ENCODE results near the gene MICA.
A peak's percentile ranks its signal among the peaks of the same experiment; 100 is the strongest.

MICA gene

GRCh38 chr6:31357886-31358285 is 45.5 kb upstream of the MICA start:
- Histone ChIP-seq H3K9ac (ENCODE audit: insufficient read length, low read depth) (no peak overlapping the region), H3K27me3 (ENCODE audit: insufficient read depth, insufficient read length) (peaks cover 47% of the 10 kb centered on the region), H3K4me3 (ENCODE audit: insufficient read length, low read depth) (no peak overlapping the region), H3K9me3 (ENCODE audit: insufficient read depth, low read length) (no peaks in the 10 kb centered on the region), H3K36me3 (ENCODE audit: insufficient read depth, insufficient read length, low read length) (peaks cover 8% of the 10 kb centered on the region), H3K4me1 (ENCODE audit: insufficient read depth, insufficient read length) (no peaks in the 10 kb centered on the region)
- TF ChIP-seq ZNF274 (IDR thresholded peaks at IDR 0.05; ENCODE audit: low read depth, low read length) (no peak), YY1 (IDR thresholded peaks at IDR 0.05; ENCODE audit: insufficient read depth, insufficient read length) (no peak), SUZ12 (IDR thresholded peaks at IDR 0.05; ENCODE audit: extremely low read depth, insufficient read depth, insufficient read length) (no peak)
- no peak for DNase-seq (ENCODE audit: low read depth, low spot score)

- no peak overlapping the region for H3K9ac ChIP-seq (ENCODE audit: insufficient read length, low read depth)
- peaks cover 47% of the 10 kb centered on the region for H3K27me3 ChIP-seq (ENCODE audit: insufficient read depth, insufficient read length)
- H3K4me3 ChIP-seq (ENCODE audit: insufficient read length, low read depth): no peak overlapping the region
- H3K4me1 ChIP-seq (ENCODE audit: insufficient read depth, insufficient read length): no peaks in the 10 kb centered on the region
- DNase-seq (ENCODE audit: low read depth, low spot score): no peak
- no peaks in the 10 kb centered on the region for H3K9me3 ChIP-seq (ENCODE audit: insufficient read depth, low read length)
- peaks cover 8% of the 10 kb centered on the region for H3K36me3 ChIP-seq (ENCODE audit: insufficient read depth, insufficient read length, low read length)
- TF ChIP-seq YY1 (IDR thresholded peaks at IDR 0.05; ENCODE audit: insufficient read depth, insufficient read length) (no peak), SUZ12 (IDR thresholded peaks at IDR 0.05; ENCODE audit: extremely low read depth, insufficient read depth, insufficient read length) (no peak), ZNF274 (IDR thresholded peaks at IDR 0.05; ENCODE audit: low read depth, low read length) (no peak)
These were observed 45.1 kb upstream of the MICA start for GRCh38 chr6:31358302-31358701.

- Histone ChIP-seq H3K4me1 (ENCODE audit: insufficient read depth, insufficient read length) (no peaks in the 10 kb centered on the region), H3K36me3 (ENCODE audit: insufficient read depth, insufficient read length, low read length) (peaks cover 5% of the 10 kb centered on the region), H3K4me3 (ENCODE audit: insufficient read length, low read depth) (no peak overlapping the region), H3K9ac (ENCODE audit: insufficient read length, low read depth) (no peak overlapping the region), H3K27me3 (ENCODE audit: insufficient read depth, insufficient read length) (peaks cover 47% of the 10 kb centered on the region), H3K9me3 (ENCODE audit: insufficient read depth, low read length) (no peaks in the 10 kb centered on the region)
- no peak for TF ChIP-seq YY1 (IDR thresholded peaks at IDR 0.05; ENCODE audit: insufficient read depth, insufficient read length)
- TF ChIP-seq ZNF274 (IDR thresholded peaks at IDR 0.05; ENCODE audit: low read depth, low read length): no peak
- TF ChIP-seq SUZ12 (IDR thresholded peaks at IDR 0.05; ENCODE audit: extremely low read depth, insufficient read depth, insufficient read length): no peak
- DNase-seq (ENCODE audit: low read depth, low spot score): no peak
These were observed 43.8 kb upstream of the MICA start for GRCh38 chr6:31359581-31359980.

GRCh38 chr6:31362751-31363150 is 40.6 kb upstream of the MICA start:
- no peak overlapping the region for H3K4me3 ChIP-seq (ENCODE audit: insufficient read length, low read depth)
- H3K9me3 ChIP-seq (ENCODE audit: insufficient read depth, low read length): no peaks in the 10 kb centered on the region
- no peak overlapping the region for H3K9ac ChIP-seq (ENCODE audit: insufficient read length, low read depth)
- TF ChIP-seq ZNF274 (IDR thresholded peaks at IDR 0.05; ENCODE audit: low read depth, low read length) (no peak), YY1 (IDR thresholded peaks at IDR 0.05; ENCODE audit: insufficient read depth, insufficient read length) (no peak), SUZ12 (IDR thresholded peaks at IDR 0.05; ENCODE audit: extremely low read depth, insufficient read depth, insufficient read length) (no peak)
- DNase-seq (ENCODE audit: low read depth, low spot score): no peak
- H3K36me3 ChIP-seq (ENCODE audit: insufficient read depth, insufficient read length, low read length): no peaks in the 10 kb centered on the region
- peaks cover 28% of the 10 kb centered on the region for H3K27me3 ChIP-seq (ENCODE audit: insufficient read depth, insufficient read length)
- H3K4me1 ChIP-seq (ENCODE audit: insufficient read depth, insufficient read length): no peaks in the 10 kb centered on the region

- DNase-seq (ENCODE audit: low read depth, low spot score): no peak
- Histone ChIP-seq H3K4me1 (ENCODE audit: insufficient read depth, insufficient read length) (no peaks in the 10 kb centered on the region), H3K9ac (ENCODE audit: insufficient read length, low read depth) (no peak overlapping the region), H3K9me3 (ENCODE audit: insufficient read depth, low read length) (no peaks in the 10 kb centered on the region), H3K27me3 (ENCODE audit: insufficient read depth, insufficient read length) (peaks cover 18% of the 10 kb centered on the region), H3K36me3 (ENCODE audit: insufficient read depth, insufficient read length, low read length) (no peaks in the 10 kb centered on the region), H3K4me3 (ENCODE audit: insufficient read length, low read depth) (no peak overlapping the region)
- TF ChIP-seq YY1 (IDR thresholded peaks at IDR 0.05; ENCODE audit: insufficient read depth, insufficient read length) (no peak), SUZ12 (IDR thresholded peaks at IDR 0.05; ENCODE audit: extremely low read depth, insufficient read depth, insufficient read length) (no peak), ZNF274 (IDR thresholded peaks at IDR 0.05; ENCODE audit: low read depth, low read length) (no peak)
These were observed 39.6 kb upstream of the MICA start for GRCh38 chr6:31363811-31364210.

- Histone ChIP-seq H3K4me1 (ENCODE audit: insufficient read depth, insufficient read length) (no peaks in the 10 kb centered on the region), H3K9ac (ENCODE audit: insufficient read length, low read depth) (no peak overlapping the region), H3K4me3 (ENCODE audit: insufficient read length, low read depth) (no peak overlapping the region), H3K27me3 (ENCODE audit: insufficient read depth, insufficient read length) (peaks cover 8% of the 10 kb centered on the region), H3K36me3 (ENCODE audit: insufficient read depth, insufficient read length, low read length) (no peaks in the 10 kb centered on the region), H3K9me3 (ENCODE audit: insufficient read depth, low read length) (no peaks in the 10 kb centered on the region)
- TF ChIP-seq ZNF274 (IDR thresholded peaks at IDR 0.05; ENCODE audit: low read depth, low read length): no peak
- no peak for TF ChIP-seq YY1 (IDR thresholded peaks at IDR 0.05; ENCODE audit: insufficient read depth, insufficient read length)
- DNase-seq (ENCODE audit: low read depth, low spot score): no peak
These were observed 37.5 kb upstream of the MICA start for GRCh38 chr6:31365864-31366263.

GRCh38 chr6:31366693-31367470 is 36.5 kb upstream of the MICA start:
- H3K36me3 ChIP-seq (ENCODE audit: insufficient read depth, insufficient read length, low read length): no peaks in the 10 kb centered on the region
- no peaks in the 10 kb centered on the region for H3K4me1 ChIP-seq (ENCODE audit: insufficient read depth, insufficient read length)
- DNase-seq (ENCODE audit: low read depth, low spot score): peak; percentile 80
- H3K4me3 ChIP-seq (ENCODE audit: insufficient read length, low read depth): peak overlapping the region; percentile 8
- H3K9me3 ChIP-seq (ENCODE audit: insufficient read depth, low read length): no peaks in the 10 kb centered on the region
- peaks cover 8% of the 10 kb centered on the region for H3K27me3 ChIP-seq (ENCODE audit: insufficient read depth, insufficient read length)
- TF ChIP-seq YY1 (IDR thresholded peaks at IDR 0.05; ENCODE audit: insufficient read depth, insufficient read length) (no peak), ZNF274 (IDR thresholded peaks at IDR 0.05; ENCODE audit: low read depth, low read length) (no peak)
- H3K9ac ChIP-seq (ENCODE audit: insufficient read length, low read depth): peak overlapping the region; percentile 32
